Anterior cingulate cortex (tissue), 58 donors: ENCODE results near the gene SGCA.

Experiments
- DNase-seq, 58 donors: peaks; one replicate each; lab custom pipeline; 2025; lab: John Stamatoyannopoulos, UW

Gene SGCA

GRCh38 chr17:50213026-50214022 lies 47.5 kb downstream of the SGCA start:
- DNase-seq = no peak

DNA sequence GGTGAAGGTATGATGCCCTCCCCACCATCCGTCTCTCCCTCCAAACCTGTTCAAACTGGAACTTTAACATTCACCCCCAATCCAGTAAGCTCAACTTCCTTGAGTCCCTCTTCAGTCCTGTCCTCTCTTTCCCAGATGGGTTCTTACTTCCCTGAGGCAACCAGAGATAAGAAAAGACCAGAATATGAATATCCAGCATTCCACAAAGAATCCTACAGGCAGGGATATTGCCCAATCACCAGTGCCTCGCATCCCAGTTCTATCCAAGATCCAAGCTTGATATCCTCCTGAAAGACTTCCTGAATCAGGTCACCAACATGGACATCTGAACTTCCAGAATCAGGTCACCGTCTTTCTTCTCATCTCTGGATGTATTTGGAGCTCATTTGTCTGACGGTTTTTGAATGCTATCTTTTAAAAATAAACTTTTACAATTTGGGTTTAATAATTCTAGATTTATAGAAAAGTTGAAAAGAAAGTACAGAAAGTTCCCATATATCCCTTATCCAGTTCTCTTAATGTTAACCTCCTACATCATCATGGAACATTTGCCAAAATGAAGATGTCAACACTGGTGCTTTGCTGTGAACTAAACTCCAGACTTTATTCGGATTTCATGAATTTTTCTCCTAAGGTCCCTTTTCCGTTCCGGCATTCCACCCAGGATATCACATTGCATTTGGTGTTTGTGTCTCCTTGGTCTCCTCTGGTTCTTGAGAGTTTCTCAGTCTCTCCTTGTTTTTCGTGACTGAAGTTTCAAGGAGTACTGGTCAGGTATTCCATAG lies 49.4 kb downstream of the SGCA start:
- no peak for DNase-seq

DNA sequence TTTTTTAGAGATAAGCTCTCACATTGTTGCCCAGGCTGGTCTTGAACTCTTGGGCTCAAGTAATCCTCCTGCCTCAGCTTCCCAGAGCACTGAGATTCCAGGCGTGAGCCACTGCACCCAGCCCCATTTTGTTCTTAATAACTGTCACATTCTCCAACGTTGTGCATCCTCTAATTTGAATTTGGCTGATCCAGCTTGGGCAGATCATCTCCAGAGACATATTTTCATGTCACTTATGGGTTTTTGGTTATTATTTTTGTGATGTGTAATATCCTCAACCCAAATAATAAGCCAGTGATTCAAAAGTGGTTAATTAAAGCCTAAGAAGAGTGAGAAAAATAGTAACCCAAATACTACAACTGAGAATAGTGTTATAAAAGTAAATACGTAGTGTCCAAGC lies 51.8 kb downstream of the SGCA start:
- DNase-seq = no peak

DNA sequence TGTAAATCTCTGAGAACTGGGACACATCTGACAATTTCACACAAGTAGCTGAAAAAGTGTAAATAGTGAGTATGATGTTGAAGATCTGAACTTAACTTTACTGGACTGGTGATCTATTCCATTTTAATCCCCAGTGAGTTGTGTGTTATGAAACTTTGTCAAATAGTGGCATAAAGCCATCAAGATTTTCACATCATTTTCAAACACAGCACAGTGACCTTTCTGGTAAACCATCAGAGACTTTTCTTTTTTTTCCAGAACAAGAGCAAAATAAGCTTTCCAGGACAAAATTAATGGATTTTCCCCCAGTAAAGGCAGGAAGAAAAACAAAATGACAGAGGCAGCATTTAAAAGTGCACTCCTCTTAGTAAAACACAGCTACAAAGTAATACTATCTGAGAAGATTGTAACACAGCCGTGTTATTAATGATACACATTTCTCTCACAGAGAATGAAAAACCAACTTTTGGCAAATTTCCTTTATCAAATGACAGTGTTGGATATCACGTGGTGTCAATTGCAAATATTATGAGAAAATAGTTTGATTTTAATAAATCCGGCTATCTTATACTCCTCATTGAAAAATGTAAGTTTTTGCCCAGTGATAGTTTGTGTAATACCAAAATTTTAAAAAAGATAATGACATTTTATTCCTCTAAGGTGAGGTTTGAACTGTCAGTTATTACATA lies 52.4 kb downstream of the SGCA start:
- no peak for DNase-seq

GRCh38 chr17:50218771-50219315 lies 53.0 kb downstream of the SGCA start:
- no peak for DNase-seq

- DNase-seq = no peak
These were observed 53.5 kb downstream of the SGCA start for GRCh38 chr17:50219342-50219741.

GRCh38 chr17:50219939-50220465 lies 54.2 kb downstream of the SGCA start:
- no peak for DNase-seq

DNA sequence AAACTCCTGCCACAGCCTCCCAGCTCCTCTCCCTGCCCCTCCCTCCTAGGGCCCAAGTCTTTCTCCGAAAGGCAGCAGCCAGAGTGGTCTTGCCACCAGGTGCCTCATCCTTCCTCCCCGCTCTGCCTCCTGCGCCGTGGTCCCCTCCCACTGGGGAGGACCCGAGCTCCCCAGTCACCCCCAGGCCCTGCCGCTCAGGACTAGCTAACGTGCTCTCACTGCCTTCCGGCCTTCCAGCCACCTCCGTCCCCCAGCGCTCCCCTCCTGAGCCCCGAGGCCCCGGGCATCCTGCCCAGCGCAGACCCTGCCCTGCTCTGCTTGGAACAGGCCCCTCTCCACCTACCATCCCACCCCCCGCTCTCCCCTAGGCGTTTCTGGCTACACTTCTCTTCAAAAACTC lies 55.0 kb downstream of the SGCA start:
- DNase-seq = no peak

DNA sequence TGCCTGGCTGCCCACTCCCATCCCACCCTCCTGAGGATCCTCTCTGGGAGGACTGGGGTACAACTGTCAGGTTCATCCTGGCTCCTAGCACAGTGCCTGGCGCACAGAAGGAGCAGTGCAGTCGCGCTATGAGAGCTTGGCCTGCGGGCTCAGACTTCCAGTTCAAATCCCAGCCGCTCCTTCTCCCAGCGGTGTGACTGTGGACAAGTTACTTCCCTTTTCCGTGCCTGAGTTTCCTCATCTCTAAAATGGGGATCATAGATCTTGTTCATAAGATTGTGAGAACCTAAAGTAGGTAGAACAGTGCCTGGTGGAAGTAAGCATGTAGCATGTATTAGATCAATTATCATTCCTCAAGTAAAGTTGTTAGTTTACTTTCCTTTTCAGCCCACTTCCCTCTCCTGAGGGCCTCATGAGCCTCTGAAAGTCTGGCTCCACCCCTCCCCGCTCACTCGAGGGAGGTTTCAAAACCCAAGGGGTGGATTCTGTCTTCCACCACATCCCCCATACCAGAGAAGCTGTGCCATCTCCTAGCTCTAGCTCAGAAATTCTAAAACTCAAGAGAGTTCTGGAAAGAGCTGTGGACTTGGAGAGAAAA lies 55.6 kb downstream of the SGCA start:
- no peak for DNase-seq

DNA sequence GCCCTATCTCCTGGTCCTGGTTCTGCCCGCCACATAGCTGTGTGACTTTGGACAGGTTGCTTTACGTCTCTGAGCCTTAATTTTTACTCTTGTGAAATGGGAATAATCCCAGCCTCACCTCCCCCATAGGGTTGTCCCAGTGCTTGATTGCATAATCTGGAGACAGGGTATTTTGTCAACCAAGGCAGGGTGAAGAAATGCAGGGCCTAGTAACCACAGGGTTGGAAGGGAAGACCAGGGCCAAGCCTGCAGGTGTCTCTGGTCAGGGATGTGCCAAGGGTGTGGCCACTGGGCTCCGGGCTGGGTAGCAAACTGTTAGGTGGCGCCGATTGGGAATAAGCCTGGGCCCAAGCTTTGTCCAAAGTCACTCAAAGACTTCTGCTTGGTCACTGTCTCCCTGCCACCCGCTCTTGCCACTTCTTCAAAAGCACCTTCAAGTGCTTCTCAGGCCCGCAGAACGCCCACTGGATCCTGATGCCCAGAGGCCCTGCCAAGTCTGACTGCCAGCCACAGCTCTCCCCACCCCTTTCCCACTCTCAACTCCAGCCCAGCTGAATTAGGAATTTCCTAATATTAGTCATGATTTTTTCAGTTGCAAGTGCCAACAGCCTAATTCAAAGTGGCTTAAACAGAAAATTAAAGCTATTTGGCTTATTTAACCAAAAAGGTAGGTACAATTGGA lies 56.2 kb downstream of the SGCA start:
- DNase-seq = peak in 3 of 58 donors; percentile 5 to 50 (median 27)

DNA sequence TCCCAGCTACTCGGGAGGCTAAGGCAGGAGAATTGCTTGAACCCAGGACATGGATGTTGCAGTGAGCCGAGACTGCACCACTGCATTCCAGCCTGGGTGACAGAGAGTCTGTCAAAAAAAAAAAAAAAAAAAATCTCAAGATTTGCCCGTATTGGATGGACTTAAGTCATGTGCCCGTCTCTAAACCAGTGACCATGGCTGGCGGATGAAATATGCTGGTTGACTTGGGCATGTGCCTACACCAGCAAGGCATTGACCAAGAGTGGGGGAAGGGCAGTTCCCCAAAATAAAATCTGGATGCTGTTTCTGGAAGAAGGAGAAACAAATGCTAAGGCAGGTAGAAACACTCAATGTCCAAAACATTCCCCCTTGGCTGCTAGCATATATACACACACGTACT lies 57.1 kb downstream of the SGCA start:
- DNase-seq = no peak
